GM12875 (cell line): ENCODE measurements around the gene UQCRQ.

ENCODE experiments used
- H3K4me3 ChIP-seq: one replicate; pipeline ENCODE4 v1.5.1; 2011; ENCODE audit warnings: low read depth, low read length, control low read depth
- CTCF ChIP-seq: IDR thresholded peaks from 2 replicates; pipeline ENCODE4 v1.5.1; 2011; ENCODE audit warnings: low read depth, mild to moderate bottlenecking, control low read depth, inconsistent platforms, low read length, moderate library complexity, borderline replicate concordance; ENCODE audit not compliant: insufficient read depth

Gene UQCRQ

GRCh38 chr5:132840896-132841295 is 25.5 kb upstream of the UQCRQ start:
- TF ChIP-seq CTCF: no peak
- H3K4me3 ChIP-seq: no peak overlapping the region

- no peak overlapping the region for H3K4me3 ChIP-seq
- TF ChIP-seq CTCF: no peak
These were observed 25.1 kb upstream of the UQCRQ start for GRCh38 chr5:132841305-132841704.

- TF ChIP-seq CTCF: no peak
- no peak overlapping the region for H3K4me3 ChIP-seq
These were observed 18.2 kb upstream of the UQCRQ start for GRCh38 chr5:132848270-132848669.

GRCh38 chr5:132849347-132849746 is 17.1 kb upstream of the UQCRQ start:
- TF ChIP-seq CTCF: no peak

GRCh38 chr5:132850066-132850465 is 16.4 kb upstream of the UQCRQ start:
- no peak for TF ChIP-seq CTCF
- H3K4me3 ChIP-seq: no peak overlapping the region

More at GRCh38 chr5:132849347-132849746, 17.1 kb upstream of the UQCRQ start:
- no peak overlapping the region for H3K4me3 ChIP-seq

- TF ChIP-seq CTCF: no peak
- H3K4me3 ChIP-seq: no peak overlapping the region
These were observed 13.1 kb upstream of the UQCRQ start for GRCh38 chr5:132853323-132853722.

- TF ChIP-seq CTCF: no peak
- H3K4me3 ChIP-seq: no peak overlapping the region
These were observed 12.7 kb upstream of the UQCRQ start for GRCh38 chr5:132853790-132854189.
